H9 (cell line): ENCODE measurements around the gene MNS1. TPM values are rescaled to one million over a fixed set of nuclear protein-coding genes. Genes with fewer than 3 reads are reported as not detected.

Experiments
- DNase-seq: peaks from one replicate; pipeline ENCODE4 v3.0.0-alpha.2; 2017
- H2AFZ ChIP-seq: one replicate; pipeline ENCODE4 v1.6.1; 2013; ENCODE audit warnings: mild to moderate bottlenecking, low read length, control low read depth, moderate library complexity
- H2AK5ac ChIP-seq: 2 replicates; pipeline ENCODE4 v1.6.1; 2013; ENCODE audit warnings: low read length, control low read depth, mixed read lengths; ENCODE audit not compliant: insufficient read length
- H2BK120ac ChIP-seq: one replicate; pipeline ENCODE4 v1.6.1; 2013; ENCODE audit warnings: low read depth, mild to moderate bottlenecking, low read length, control low read depth, inconsistent platforms; ENCODE audit not compliant: poor library complexity, severe bottlenecking
- H2BK12ac ChIP-seq: 2 replicates; pipeline ENCODE4 v1.6.1; 2013; ENCODE audit warnings: low read length, control low read depth, mixed read lengths, low read depth; ENCODE audit not compliant: insufficient read length
- H2BK15ac ChIP-seq: 2 replicates; pipeline ENCODE4 v1.6.1; 2013; ENCODE audit warnings: low read depth, low read length, control low read depth
- H2BK20ac ChIP-seq: one replicate; pipeline ENCODE4 v1.6.1; 2013; ENCODE audit warnings: low read depth, mild to moderate bottlenecking, low read length, control low read depth, inconsistent platforms; ENCODE audit not compliant: poor library complexity, severe bottlenecking
- H2BK5ac ChIP-seq: 2 replicates; pipeline ENCODE4 v1.6.1; 2013; ENCODE audit warnings: low read length, control low read depth, mixed read lengths; ENCODE audit not compliant: insufficient read length
- H3K14ac ChIP-seq: 2 replicates; pipeline ENCODE4 v1.6.1; 2013; ENCODE audit warnings: low read length, control low read depth; ENCODE audit not compliant: insufficient read depth
- H3K18ac ChIP-seq: 2 replicates; pipeline ENCODE4 v1.6.1; 2013; ENCODE audit warnings: low read depth, mild to moderate bottlenecking, mixed read lengths, low read length, control low read depth; ENCODE audit not compliant: insufficient read length
- H3K23ac ChIP-seq: 2 replicates; pipeline ENCODE4 v1.6.1; 2013; ENCODE audit warnings: low read length, control low read depth, mixed read lengths, low read depth; ENCODE audit not compliant: insufficient read length
- H3K23me2 ChIP-seq: 2 replicates; pipeline ENCODE4 v1.6.1; 2013; ENCODE audit warnings: low read depth, mild to moderate bottlenecking, mixed read lengths, low read length, control low read depth; ENCODE audit not compliant: insufficient read length, poor library complexity, severe bottlenecking
- H3K27ac ChIP-seq: 2 replicates; pipeline ENCODE4 v1.5.1; 2013; ENCODE audit warnings: low read length, control low read depth, mixed read lengths, low read depth; ENCODE audit not compliant: insufficient read length
- H3K27me3 ChIP-seq: 2 replicates; pipeline ENCODE4 v1.6.1; 2013; ENCODE audit warnings: low read length, control low read depth, inconsistent platforms; ENCODE audit not compliant: insufficient read depth
- H3K4ac ChIP-seq: 2 replicates; pipeline ENCODE4 v1.6.1; 2013; ENCODE audit warnings: low read depth, mild to moderate bottlenecking, control low read depth, inconsistent platforms, low read length, moderate library complexity
- H3K4me1 ChIP-seq: 2 replicates; pipeline ENCODE4 v1.6.1; 2013; ENCODE audit warnings: low read length, control low read depth, inconsistent platforms; ENCODE audit not compliant: insufficient read depth
- H3K4me2 ChIP-seq: 2 replicates; pipeline ENCODE4 v1.6.1; 2013; ENCODE audit warnings: low read length, control low read depth, mixed read lengths; ENCODE audit not compliant: insufficient read length, insufficient read depth
- H3K56ac ChIP-seq: 2 replicates; pipeline ENCODE4 v1.6.1; 2013; ENCODE audit warnings: low read depth, mild to moderate bottlenecking, mixed read lengths, low read length, control low read depth; ENCODE audit not compliant: insufficient read length
- H3K79me1 ChIP-seq: 2 replicates; pipeline ENCODE4 v1.6.1; 2013; ENCODE audit warnings: low read depth, mild to moderate bottlenecking, moderate library complexity, low read length, control low read depth, inconsistent platforms; ENCODE audit not compliant: insufficient read depth, poor library complexity, severe bottlenecking
- H3K79me2 ChIP-seq: 2 replicates; pipeline ENCODE4 v1.6.1; 2013; ENCODE audit warnings: low read length, control low read depth, inconsistent platforms; ENCODE audit not compliant: insufficient read depth
- H3K9ac ChIP-seq: 2 replicates; pipeline ENCODE4 v1.6.1; 2013; ENCODE audit warnings: low read length, control low read depth, mixed read lengths; ENCODE audit not compliant: insufficient read length; ENCODE audit errors: extremely low read depth
- H3K9me3 ChIP-seq: one replicate; pipeline ENCODE4 v1.6.1; 2013; ENCODE audit warnings: low read depth, low read length, inconsistent platforms; ENCODE audit not compliant: control insufficient read depth
- H3T11ph ChIP-seq: one replicate; pipeline ENCODE4 v1.6.1; 2013; ENCODE audit warnings: mild to moderate bottlenecking, low read length, control low read depth, inconsistent platforms
- H4K20me1 ChIP-seq: one replicate; pipeline ENCODE4 v1.6.1; 2013; ENCODE audit not compliant: control insufficient read depth, insufficient read length, insufficient read depth
- H4K5ac ChIP-seq: 2 replicates; pipeline ENCODE4 v1.6.1; 2013; ENCODE audit warnings: low read depth, mild to moderate bottlenecking, mixed read lengths, low read length, control low read depth; ENCODE audit not compliant: insufficient read length
- H4K8ac ChIP-seq: replicated peaks from 2 replicates; pipeline ENCODE4 v1.6.1; 2013; ENCODE audit warnings: low read length, control low read depth, mixed read lengths, low read depth; ENCODE audit not compliant: insufficient read length
- H4K91ac ChIP-seq: 2 replicates; pipeline ENCODE4 v1.6.1; 2013; ENCODE audit warnings: low read depth, mild to moderate bottlenecking, moderate library complexity, mixed read lengths, low read length, control low read depth; ENCODE audit not compliant: insufficient read length
- H3K27ac Mint-ChIP-seq, 3 experiments: 2 replicates in 2 of 3; 3 replicates in 1 of 3; pipeline ENCODE4 v1.8.0; 2020 to 2021; ENCODE audit warnings: mixed read lengths in 3 of 3, mild to moderate bottlenecking in 1 of 3, moderate library complexity in 1 of 3
- H3K27me3 Mint-ChIP-seq: 2 replicates; pipeline ENCODE4 v1.8.0; 2021; ENCODE audit warnings: low read depth, mild to moderate bottlenecking, moderate library complexity, mixed read lengths
- H3K36me3 Mint-ChIP-seq, 3 experiments: 2 replicates in 2 of 3; 3 replicates in 1 of 3; pipeline ENCODE4 v1.8.0; 2020 to 2021; ENCODE audit warnings: low read depth in 3 of 3, mixed read lengths in 3 of 3; ENCODE audit not compliant: insufficient read depth in 1 of 3
- H3K4me1 Mint-ChIP-seq, 2 experiments: 2 replicates each; pipeline ENCODE4 v1.8.0; 2020; ENCODE audit warnings: mixed read lengths in 2 of 2
- H3K4me3 Mint-ChIP-seq, 2 experiments: 2 replicates in 1 of 2; 3 replicates in 1 of 2; pipeline ENCODE4 v1.8.0; 2020 to 2021; ENCODE audit warnings: mild to moderate bottlenecking in 2 of 2, mixed read lengths in 2 of 2, moderate library complexity in 1 of 2
- H3K9me3 Mint-ChIP-seq, 2 experiments: 2 replicates in 1 of 2; 3 replicates in 1 of 2; pipeline ENCODE4 v1.8.0; 2020; ENCODE audit warnings: mild to moderate bottlenecking in 2 of 2, mixed read lengths in 2 of 2, moderate library complexity in 1 of 2
- WGBS: extraction: QIAGEN DNeasy Blood & Tissue Kit; methylation state at CpG from one replicate; pipeline ENCODE4 v1.1.7; 2013; ENCODE audit warnings: missing lambda C conversion rate, low lambda C conversion rate, mixed read lengths; ENCODE audit not compliant: insufficient read length; ENCODE audit errors: extremely low coverage; 5-methylcytosine and 5-hydroxymethylcytosine counted together
- total RNA-seq: library from RNA; stranded (reverse); gene quantifications from 2 replicates; pipeline ENCODE4 v1.2.1, GENCODE V29; 2021
- TF ChIP-seq, protein P1 (sequence below): fragments of 200-600 bp; sonication (generic); conservative IDR thresholded peaks from 3 replicates; pipeline ENCODE4 v1.8.0; 2021; ENCODE audit warnings: antibody characterized with exemption, mild to moderate bottlenecking

Gene MNS1
- total RNA-seq, 1 experiment from 2014 or later, result 4.2 TPM

DNA sequence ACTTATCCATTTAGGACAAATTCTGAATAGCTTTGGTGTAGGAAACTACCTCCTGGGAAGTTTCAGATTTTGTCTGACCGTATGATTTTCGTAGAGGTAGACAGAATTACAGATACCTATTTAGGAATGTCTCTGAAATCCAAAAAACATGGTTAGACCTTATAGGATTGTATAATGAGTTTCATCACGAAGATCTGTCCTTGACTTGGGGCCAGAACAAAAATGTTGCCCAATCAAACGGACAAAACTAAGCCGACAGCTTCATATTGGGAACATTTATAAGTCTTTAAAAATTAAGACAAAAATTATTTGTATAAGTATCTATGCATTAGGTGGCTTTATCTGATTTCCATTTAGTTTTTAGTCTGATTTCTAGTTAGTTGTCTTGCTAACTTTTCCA lies 32.6 kb downstream of the MNS1 start:
- Histone ChIP-seq H3K9ac (no peak overlapping the region), H3K79me1 (no peaks in the 10 kb centered on the region), H4K8ac (no peak overlapping the region), H2BK12ac (no peak overlapping the region), H3K4ac (no peak overlapping the region), H3K27ac (no peak overlapping the region), H2BK120ac (no peak overlapping the region), H2BK15ac (no peak overlapping the region), H3K23ac (no peak overlapping the region), H3K14ac (no peak overlapping the region), H4K91ac (no peak overlapping the region), H3K79me2 (no peaks in the 10 kb centered on the region), H3K9me3 (no peaks in the 10 kb centered on the region), H2BK5ac (no peak overlapping the region), H3K27me3 (no peaks in the 10 kb centered on the region), H2BK20ac (no peak overlapping the region), H3K4me1 (no peaks in the 10 kb centered on the region), H4K20me1 (no peaks in the 10 kb centered on the region), H3T11ph (no peak overlapping the region), H2AFZ (no peak overlapping the region), H3K23me2 (no peaks in the 10 kb centered on the region), H3K56ac (no peak overlapping the region), H3K4me2 (no peak overlapping the region), H2AK5ac (no peak overlapping the region), H3K18ac (no peak overlapping the region), H4K5ac (no peak overlapping the region)
- no peak overlapping the region for H3K4me3 Mint-ChIP-seq
- no peaks in the 10 kb centered on the region for H3K4me1 Mint-ChIP-seq
- no peak overlapping the region for H3K27ac Mint-ChIP-seq
- no peak for DNase-seq
- H3K36me3 Mint-ChIP-seq, result peaks cover 15 to 26% (median 23%) of the 10 kb centered on the region in 3 experiments
- no CpG with 5 or more reads among the region's 5 CpGs for WGBS
- peaks cover 20 to 22% of the 10 kb centered on the region in 2 experiments; a peak in 4 of 5 replicates for H3K9me3 Mint-ChIP-seq
- no peaks in the 10 kb centered on the region; the same call in 1 of the 2 replicates for H3K27me3 Mint-ChIP-seq
- TF ChIP-seq, protein P1, sequence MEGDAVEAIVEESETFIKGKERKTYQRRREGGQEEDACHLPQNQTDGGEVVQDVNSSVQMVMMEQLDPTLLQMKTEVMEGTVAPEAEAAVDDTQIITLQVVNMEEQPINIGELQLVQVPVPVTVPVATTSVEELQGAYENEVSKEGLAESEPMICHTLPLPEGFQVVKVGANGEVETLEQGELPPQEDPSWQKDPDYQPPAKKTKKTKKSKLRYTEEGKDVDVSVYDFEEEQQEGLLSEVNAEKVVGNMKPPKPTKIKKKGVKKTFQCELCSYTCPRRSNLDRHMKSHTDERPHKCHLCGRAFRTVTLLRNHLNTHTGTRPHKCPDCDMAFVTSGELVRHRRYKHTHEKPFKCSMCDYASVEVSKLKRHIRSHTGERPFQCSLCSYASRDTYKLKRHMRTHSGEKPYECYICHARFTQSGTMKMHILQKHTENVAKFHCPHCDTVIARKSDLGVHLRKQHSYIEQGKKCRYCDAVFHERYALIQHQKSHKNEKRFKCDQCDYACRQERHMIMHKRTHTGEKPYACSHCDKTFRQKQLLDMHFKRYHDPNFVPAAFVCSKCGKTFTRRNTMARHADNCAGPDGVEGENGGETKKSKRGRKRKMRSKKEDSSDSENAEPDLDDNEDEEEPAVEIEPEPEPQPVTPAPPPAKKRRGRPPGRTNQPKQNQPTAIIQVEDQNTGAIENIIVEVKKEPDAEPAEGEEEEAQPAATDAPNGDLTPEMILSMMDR, result no peak
